Keratinocyte (primary cell): ENCODE data around the gene DLG5.

ENCODE experiments used
- EZH2 ChIP-seq: IDR thresholded peaks from one replicate; pipeline ENCODE4 v1.6.1; 2012; ENCODE audit warnings: inconsistent platforms, mild to moderate bottlenecking, low read length, moderate library complexity
- TF ChIP-seq, protein P1 (sequence below), 3 experiments: IDR thresholded peaks in 1 of 3; conservative IDR thresholded peaks in 1 of 3; optimal IDR thresholded peaks in 1 of 3; 2 replicates in 2 of 3; 3 replicates in 1 of 3; pipeline versions ENCODE3 to v1.5.1; 2011; ENCODE audit warnings: low read length in 3 of 3, mild to moderate bottlenecking in 3 of 3, moderate library complexity in 2 of 3, control low read depth in 1 of 3, inconsistent platforms in 1 of 3; ENCODE audit not compliant: insufficient read depth in 2 of 3; ENCODE audit errors: extremely low read depth in 1 of 3

DNA sequence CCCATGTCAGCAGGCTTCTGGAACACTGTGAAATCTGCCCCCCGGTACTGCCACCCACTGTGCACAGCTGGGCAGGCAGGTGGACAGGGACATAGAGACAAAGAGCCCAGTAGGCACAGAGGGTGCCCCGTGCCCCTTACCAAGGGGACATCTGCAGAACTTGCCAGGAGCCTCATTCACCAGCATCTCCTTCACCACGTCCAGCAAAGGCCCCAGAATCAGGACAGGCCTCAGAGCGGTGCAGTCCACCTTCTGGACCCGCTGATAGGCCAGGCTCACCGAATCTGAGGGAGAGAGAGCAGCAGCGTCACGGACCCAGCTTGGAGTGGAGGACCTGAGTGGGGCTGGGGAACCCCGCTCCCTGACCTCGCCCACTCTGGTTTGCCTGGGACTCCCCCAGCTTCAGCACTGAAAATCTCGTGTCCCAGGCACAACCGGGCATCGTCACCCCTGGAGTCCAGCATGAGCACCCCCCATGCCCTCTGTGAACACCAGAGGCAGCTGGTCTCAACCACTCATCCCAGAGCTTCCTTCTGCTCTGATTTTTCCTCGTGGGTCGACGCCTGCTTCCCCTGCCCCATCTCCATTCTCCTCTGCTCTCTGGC is 130.1 kb downstream of the DLG5 start:
- TF ChIP-seq EZH2, result no peak
- TF ChIP-seq, protein P1, sequence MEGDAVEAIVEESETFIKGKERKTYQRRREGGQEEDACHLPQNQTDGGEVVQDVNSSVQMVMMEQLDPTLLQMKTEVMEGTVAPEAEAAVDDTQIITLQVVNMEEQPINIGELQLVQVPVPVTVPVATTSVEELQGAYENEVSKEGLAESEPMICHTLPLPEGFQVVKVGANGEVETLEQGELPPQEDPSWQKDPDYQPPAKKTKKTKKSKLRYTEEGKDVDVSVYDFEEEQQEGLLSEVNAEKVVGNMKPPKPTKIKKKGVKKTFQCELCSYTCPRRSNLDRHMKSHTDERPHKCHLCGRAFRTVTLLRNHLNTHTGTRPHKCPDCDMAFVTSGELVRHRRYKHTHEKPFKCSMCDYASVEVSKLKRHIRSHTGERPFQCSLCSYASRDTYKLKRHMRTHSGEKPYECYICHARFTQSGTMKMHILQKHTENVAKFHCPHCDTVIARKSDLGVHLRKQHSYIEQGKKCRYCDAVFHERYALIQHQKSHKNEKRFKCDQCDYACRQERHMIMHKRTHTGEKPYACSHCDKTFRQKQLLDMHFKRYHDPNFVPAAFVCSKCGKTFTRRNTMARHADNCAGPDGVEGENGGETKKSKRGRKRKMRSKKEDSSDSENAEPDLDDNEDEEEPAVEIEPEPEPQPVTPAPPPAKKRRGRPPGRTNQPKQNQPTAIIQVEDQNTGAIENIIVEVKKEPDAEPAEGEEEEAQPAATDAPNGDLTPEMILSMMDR (optimal IDR thresholded peaks at IDR 0.05 in 1 of 3, IDR thresholded peaks at IDR 0.05 in 1 of 3, conservative IDR thresholded peaks at IDR 0.05 in 1 of 3; ENCODE audit: extremely low read depth in 1 of 3, insufficient read depth in 2 of 3, low read length in 3 of 3), result no peak
